ENCODE measurements around the gene ATAD2B. TPM values are rescaled to one million over a fixed set of nuclear protein-coding genes. Genes with fewer than 3 reads are reported as not detected.

Gene ATAD2B
- total RNA-seq, 1 donor from 2014 or later: 8.4 TPM

GRCh38 chr2:23944976-23945375, 18.1 kb upstream of the ATAD2B start:
- no peak for DNase-seq (ENCODE audit: low spot score in 2 of 2)
- H3K27ac ChIP-seq: no peak overlapping the region
- intact Hi-C loops (cut with DNase I): no loop called here

GRCh38 chr2:23944527-23944926, 17.6 kb upstream of the ATAD2B start:
- H3K27ac ChIP-seq: no peak overlapping the region
- no peak for DNase-seq (ENCODE audit: low spot score in 2 of 2)

More at GRCh38 chr2:23944976-23945375, 18.1 kb upstream of the ATAD2B start:
- H3K4me3 ChIP-seq: no peak overlapping the region
- TF ChIP-seq CTCF (IDR thresholded peaks at IDR 0.05): no peak
- no peaks in the 10 kb centered on the region for H3K4me1 ChIP-seq
- H3K36me3 ChIP-seq: no peaks in the 10 kb centered on the region
- H3K9me3 ChIP-seq: no peaks in the 10 kb centered on the region
- H3K27me3 ChIP-seq: no peaks in the 10 kb centered on the region

GRCh38 chr2:23943666-23944065, 16.7 kb upstream of the ATAD2B start:
- no peak for TF ChIP-seq CTCF (IDR thresholded peaks at IDR 0.05)
- Histone ChIP-seq H3K27me3 (no peaks in the 10 kb centered on the region), H3K36me3 (no peaks in the 10 kb centered on the region), H3K4me3 (no peak overlapping the region), H3K4me1 (peaks cover 0 to 3% of the 10 kb centered on the region in 2 donors), H3K9me3 (no peaks in the 10 kb centered on the region), H3K27ac (no peak overlapping the region)
- intact Hi-C loops (cut with DNase I): no loop called here
- DNase-seq (ENCODE audit: low spot score in 2 of 2): no peak

More at GRCh38 chr2:23944527-23944926, 17.6 kb upstream of the ATAD2B start:
- no peak for TF ChIP-seq CTCF (IDR thresholded peaks at IDR 0.05)
- no peaks in the 10 kb centered on the region for H3K27me3 ChIP-seq
- H3K4me3 ChIP-seq: no peak overlapping the region
- peaks cover 0 to under 1% of the 10 kb centered on the region in 2 donors for H3K4me1 ChIP-seq
- intact Hi-C loops (cut with DNase I): no loop called here
- no peaks in the 10 kb centered on the region for H3K36me3 ChIP-seq
- H3K9me3 ChIP-seq: no peaks in the 10 kb centered on the region

- intact Hi-C loops (cut with DNase I): no loop called here
- no peak for TF ChIP-seq CTCF (IDR thresholded peaks at IDR 0.05)
- H3K27ac ChIP-seq: no peak overlapping the region
- H3K36me3 ChIP-seq: no peaks in the 10 kb centered on the region
- H3K4me1 ChIP-seq: peaks cover 0 to 3% of the 10 kb centered on the region in 2 donors
- no peaks in the 10 kb centered on the region for H3K9me3 ChIP-seq
- peak overlapping the region; percentile 92 to 98 for H3K4me3 ChIP-seq
- DNase-seq (ENCODE audit: low spot score in 2 of 2): no peak
- H3K27me3 ChIP-seq: no peaks in the 10 kb centered on the region
These were observed 14.7 kb upstream of the ATAD2B start for GRCh38 chr2:23941644-23942043.

GRCh38 chr2:23940718-23941620, 14.0 kb upstream of the ATAD2B start:
- DNase-seq (ENCODE audit: low spot score in 2 of 2): no peak
- intact Hi-C loops (cut with DNase I): loop anchor here (1.0 kb wide), 1 partner anchor 14 kb away; the partner anchor contains the start of gene ATAD2B
- TF ChIP-seq CTCF (IDR thresholded peaks at IDR 0.05): no peak
- Histone ChIP-seq H3K9me3 (no peaks in the 10 kb centered on the region), H3K27me3 (no peaks in the 10 kb centered on the region), H3K4me3 (peak overlapping the region; percentile 92 to 98), H3K27ac (peak overlapping the region; percentile 83 to 94), H3K36me3 (no peaks in the 10 kb centered on the region), H3K4me1 (peaks cover 0 to 3% of the 10 kb centered on the region in 2 donors)

Measured in ascending aorta (tissue), 2 donors.